HepG2 (cell line): Measurements from ENCODE around the gene WDR7. TPM values are rescaled to one million over a fixed set of nuclear protein-coding genes. Genes with fewer than 3 reads are reported as not detected.

Experiments
- ATAC-seq: fragments of 200-7000 bp; cut with Tn5 transposase; 3 replicates; pipeline ENCODE4 v1.9.1; 2020; ENCODE audit warnings: mild to moderate bottlenecking, moderate library complexity
- BruUV-seq: library from RNA; stranded (reverse); fragments of 400-500 nt; replicated peaks from 2 replicates; lab custom pipeline; 2021; lab: Mats Ljungman, UMichigan
- CTCF ChIA-PET: fragments of 300-600 bp; formaldehyde crosslinking; extraction: SDS; loops from one replicate; lab custom pipeline; 2021; ENCODE audit warnings: low total read pairs, inconsistent platforms, low intra/inter-chr PET ratio; lab: Yijun Ruan, JAX
- POLR2A ChIA-PET: fragments of 350-600 bp; sonication (Branson Sonifier 250); formaldehyde crosslinking; loops from one replicate; lab custom pipeline; 2020; ENCODE audit warnings: antibody characterized with exemption, inconsistent platforms; lab: Yijun Ruan, JAX
- DNase-seq: peaks from one replicate; pipeline ENCODE4 v3.0.0-alpha.2; 2015; ENCODE audit warnings: low spot score
- FAIRE-seq: peaks from 3 replicates; lab custom pipeline; 2011; peaks lifted over from hg19 to GRCh38; lab: Jason Lieb, UNC
- H2AFZ ChIP-seq: one replicate; pipeline ENCODE4 v1.6.1; 2011; ENCODE audit warnings: low read length, inconsistent platforms
- H3K27ac ChIP-seq: fragments of 300-600 bp; 3 replicates; pipeline ENCODE4 v1.8.0; 2011; ENCODE audit warnings: mixed run types, mild to moderate bottlenecking, mixed read lengths, low read length, inconsistent platforms; ENCODE audit not compliant: insufficient read depth; ENCODE audit errors: extremely low read length
- H3K27me3 ChIP-seq, 2 experiments: fragments of 200-600 bp in 1 of 2; 2 replicates in 1 of 2; 3 replicates in 1 of 2; pipeline versions ENCODE4 v1.6.0 to v1.8.0; 2011; ENCODE audit warnings: low read length in 2 of 2, mild to moderate bottlenecking in 2 of 2, moderate library complexity in 2 of 2, inconsistent platforms in 1 of 2; ENCODE audit not compliant: insufficient read depth in 2 of 2, control insufficient read depth in 1 of 2
- H3K36me3 ChIP-seq, 2 experiments: fragments of 200-600 bp in 1 of 2; replicated peaks in 1 of 2; 2 replicates in 1 of 2; 3 replicates in 1 of 2; pipeline versions ENCODE4 v1.5.1 to v1.8.0; 2011; ENCODE audit warnings: low read length in 2 of 2, inconsistent platforms in 1 of 2; ENCODE audit not compliant: insufficient read depth in 2 of 2, control insufficient read depth in 1 of 2
- H3K4me1 ChIP-seq: 2 replicates; pipeline ENCODE4 v1.5.1; 2012; ENCODE audit warnings: low read length, inconsistent platforms; ENCODE audit not compliant: insufficient read depth
- H3K4me2 ChIP-seq: 2 replicates; pipeline ENCODE4 v1.6.0; 2011; ENCODE audit warnings: low read depth, low read length, inconsistent platforms
- H3K4me3 ChIP-seq, 3 experiments: fragments of 200-600 bp in 1 of 3; sonication (generic), shearing (Covaris generic) in 1 of 3; replicated peaks in 1 of 3; 2 replicates each; pipeline ENCODE4 v1.5.1; 2011 to 2016; ENCODE audit warnings: low read length in 3 of 3, inconsistent platforms in 2 of 3, low read depth in 2 of 3, mild to moderate bottlenecking in 2 of 3, control low read depth in 1 of 3, mixed read lengths in 1 of 3; ENCODE audit not compliant: insufficient read depth in 1 of 3
- H3K79me2 ChIP-seq: one replicate; pipeline ENCODE4 v1.6.1; 2011; ENCODE audit warnings: low read length, inconsistent platforms; ENCODE audit not compliant: insufficient read depth
- H3K9ac ChIP-seq: 2 replicates; pipeline ENCODE4 v1.6.0; 2011; ENCODE audit warnings: mild to moderate bottlenecking, low read depth, low read length, inconsistent platforms; ENCODE audit not compliant: insufficient read depth
- H3K9me3 ChIP-seq: 2 replicates; pipeline ENCODE4 v1.5.1; 2012; ENCODE audit warnings: mild to moderate bottlenecking, low read length
- H4K20me1 ChIP-seq: 2 replicates; pipeline ENCODE4 v1.6.0; 2011; ENCODE audit warnings: inconsistent platforms, mild to moderate bottlenecking, low read length, moderate library complexity; ENCODE audit not compliant: insufficient read depth
- HBP1 ChIP-seq: IDR thresholded peaks from 2 replicates; pipeline ENCODE4 v1.6.1; 2016; ENCODE audit warnings: low read depth, control low read depth
- HMG20B ChIP-seq: conservative IDR thresholded peaks from 2 replicates; pipeline ENCODE4 v1.6.1; 2016; ENCODE audit warnings: missing genetic modification reagents, missing compliant biosample characterization
- HOXA5 ChIP-seq: sonication (generic); formaldehyde crosslinking; IDR thresholded peaks from 2 replicates; pipeline ENCODE4 v1.4.0; 2020; ENCODE audit warnings: missing genetic modification reagents
- KDM5B ChIP-seq: sonication (generic); formaldehyde crosslinking; IDR thresholded peaks from 2 replicates; pipeline ENCODE4 v1.4.0; 2020; ENCODE audit warnings: missing genetic modification reagents, mild to moderate bottlenecking, borderline replicate concordance
- NFAT5 ChIP-seq: sonication (generic); formaldehyde crosslinking; IDR thresholded peaks from 2 replicates; pipeline ENCODE4 v1.4.0; 2020; ENCODE audit warnings: missing genetic modification reagents
- NFIB ChIP-seq: sonication (generic); formaldehyde crosslinking; IDR thresholded peaks from 2 replicates; pipeline ENCODE4 v1.9.0; 2021; ENCODE audit warnings: missing genetic modification reagents, mild to moderate bottlenecking, borderline replicate concordance
- SYNCRIP ChIP-seq: fragments of 200-400 bp; formaldehyde crosslinking; IDR thresholded peaks from 2 replicates; pipeline ENCODE4 v1.6.1; 2018; ENCODE audit warnings: mild to moderate bottlenecking, low read depth, low read length; ENCODE audit not compliant: insufficient read depth
- TERF1 ChIP-seq: sonication (generic); formaldehyde crosslinking; IDR thresholded peaks from 2 replicates; pipeline ENCODE4 v1.8.0; 2022; ENCODE audit warnings: mild to moderate bottlenecking, missing genetic modification reagents, moderate library complexity
- ZNF546 ChIP-seq: sonication (generic); formaldehyde crosslinking; conservative IDR thresholded peaks from 2 replicates; pipeline ENCODE4 v1.8.1; 2023; ENCODE audit warnings: mild to moderate bottlenecking, missing genetic modification reagents
- ZNF644 ChIP-seq: IDR thresholded peaks from 2 replicates; pipeline ENCODE4 v1.6.1; 2016; ENCODE audit warnings: low read depth
- WGBS: methylation state at CpG from one replicate; pipeline ENCODE4 v1.1.6; 2017; ENCODE audit warnings: low lambda C conversion rate; 5-methylcytosine and 5-hydroxymethylcytosine counted together
- in situ Hi-C: cut with HindIII; loops from 2 replicates; pipeline ENCODE4 v1.10.0; 2017; ENCODE audit warnings: low pct_unique_long_range_greater_than_20kb; ENCODE audit not compliant: extremely low pct_ligation_motif_present
- intact Hi-C: fragments of 100-400 bp; cut with micrococcal nuclease; formaldehyde crosslinking; loops from one replicate; pipeline ENCODE4 v1.10.0; 2022; ENCODE audit not compliant: unreplicated experiment
- polyA plus RNA-seq, 8 experiments: library from polyadenylated mRNA; depleted of rRNA in 3 of 8; stranded (reverse) in 7 of 8; unstranded in 1 of 8; fragments of >200 nt; fragmentation: Illumina TruSeq in 4 of 8; extraction: Trizol in 4 of 8; gene quantifications; 2 replicates each; pipeline versions ENCODE4 v1.2.1 to v1.2.3, GENCODE V29; 2011 to 2016; ENCODE audit warnings: low read depth in 4 of 8, missing spikeins in 1 of 8, mixed read lengths in 1 of 8; ENCODE audit not compliant: insufficient read depth in 1 of 8
- total RNA-seq, 5 experiments: library from RNA; depleted of rRNA; stranded (reverse); fragments of >200 nt; fragmentation: Illumina TruSeq; extraction: Trizol; gene quantifications; 2 replicates each; pipeline ENCODE4 v1.2.3, GENCODE V29; 2016; ENCODE audit warnings: low read depth in 1 of 5

The WDR7 gene
- total and polyA plus RNA-seq, 2 of the 13 experiments (the other 11 are each of a cell fraction or from before 2014, with no cell fraction given): 2.0 to 7.8 TPM

- TF ChIP-seq NFAT5: no peak
- no peak for TF ChIP-seq SYNCRIP
- TF ChIP-seq ZNF546 (CRISPR knock-in tag): no peak
- no peak for TF ChIP-seq KDM5B (CRISPR knock-in tag)
- no peak for TF ChIP-seq NFIB (CRISPR knock-in tag)
- no peak for TF ChIP-seq HOXA5 (CRISPR knock-in tag)
- TF ChIP-seq HMG20B (CRISPR knock-in tag): no peak
These were observed 427.5 kb downstream of the WDR7 start (continued) for GRCh38 chr18:57078614-57079013.

GRCh38 chr18:57080479-57080878, 429.3 kb downstream of the WDR7 start:
- Histone ChIP-seq H3K4me3 (no peak overlapping the region), H3K9ac (no peak overlapping the region), H3K36me3 (no peaks in the 10 kb centered on the region), H3K79me2 (no peaks in the 10 kb centered on the region), H4K20me1 (no peaks in the 10 kb centered on the region), H3K27me3 (peaks cover 0 to 5% of the 10 kb centered on the region in 2 experiments; a peak in 1 of 5 replicates), H3K4me2 (no peak overlapping the region), H3K4me1 (no peaks in the 10 kb centered on the region), H3K27ac (no peak overlapping the region), H2AFZ (no peak overlapping the region), H3K9me3 (no peaks in the 10 kb centered on the region)
- 54% methylated on average over 3 of the region's 3 CpGs for WGBS
- in situ Hi-C loops: no loop called here
- BruUV-seq: no TSS peak
- DNase-seq: no peak
- POLR2A ChIA-PET: no interaction called here
- intact Hi-C loops: no loop called here
- CTCF ChIA-PET: no interaction called here
- no peak for ATAC-seq
- FAIRE-seq: no peak
- TF ChIP-seq HBP1 (CRISPR knock-in tag): no peak
- no peak for TF ChIP-seq NFAT5
- TF ChIP-seq ZNF644: no peak
- TF ChIP-seq TERF1 (CRISPR knock-in tag): no peak
